ENCODE data around the gene LIPG.
"Not testable (repeated sequence)": the region's sequence is repeated elsewhere in the genome, so short reads cannot be mapped to it uniquely, and the experiment has no call there.

LIPG gene

DNA sequence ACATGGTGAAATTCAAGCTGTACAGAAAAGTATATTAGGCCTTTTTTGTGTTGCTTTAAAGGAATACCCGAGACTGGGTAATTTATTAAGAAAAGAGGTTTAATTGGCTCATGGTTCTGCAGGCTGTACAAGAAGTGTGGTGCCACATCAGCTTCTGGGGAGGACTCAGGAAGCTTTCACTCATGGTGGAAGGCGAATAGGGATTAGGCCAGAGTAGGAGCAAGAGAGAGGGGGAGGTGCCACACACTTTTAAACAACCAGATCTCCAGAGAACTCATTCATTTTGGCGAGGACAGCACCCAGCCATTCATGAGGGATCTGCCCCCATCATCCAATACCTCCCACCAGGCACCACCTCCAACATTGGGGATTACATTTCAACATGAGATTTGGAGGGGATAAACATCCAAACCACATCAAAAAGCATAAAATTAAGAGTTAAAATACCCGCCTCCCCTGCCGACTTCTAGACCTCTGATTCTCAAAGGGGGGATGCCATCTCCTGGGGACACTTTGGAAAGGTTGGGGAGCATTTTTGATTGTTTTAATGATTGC lies 15.1 kb upstream of the LIPG start:
- DNase-seq (no peak), ATAC-seq (no peak)

DNA sequence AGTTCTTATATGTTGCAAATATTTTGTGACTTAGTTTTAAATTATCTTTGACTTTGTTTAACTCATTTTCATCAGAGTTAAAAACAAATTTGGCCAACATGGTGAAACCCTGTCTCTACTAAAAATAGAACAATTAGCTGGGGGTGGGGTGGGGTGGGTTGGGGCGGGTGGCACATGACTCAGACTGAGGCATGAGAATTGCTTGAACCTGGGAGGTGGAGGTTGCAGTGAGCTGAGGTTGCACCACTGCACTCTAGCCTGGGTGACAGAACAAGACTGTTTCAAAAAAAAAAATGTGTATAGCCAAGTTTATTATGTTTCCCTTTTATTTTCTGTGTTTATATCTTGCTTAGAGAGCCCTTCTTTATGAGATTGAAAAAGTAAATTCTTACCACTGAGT lies 14.2 kb upstream of the LIPG start:
- DNase-seq (no peak), ATAC-seq (no peak)

DNA sequence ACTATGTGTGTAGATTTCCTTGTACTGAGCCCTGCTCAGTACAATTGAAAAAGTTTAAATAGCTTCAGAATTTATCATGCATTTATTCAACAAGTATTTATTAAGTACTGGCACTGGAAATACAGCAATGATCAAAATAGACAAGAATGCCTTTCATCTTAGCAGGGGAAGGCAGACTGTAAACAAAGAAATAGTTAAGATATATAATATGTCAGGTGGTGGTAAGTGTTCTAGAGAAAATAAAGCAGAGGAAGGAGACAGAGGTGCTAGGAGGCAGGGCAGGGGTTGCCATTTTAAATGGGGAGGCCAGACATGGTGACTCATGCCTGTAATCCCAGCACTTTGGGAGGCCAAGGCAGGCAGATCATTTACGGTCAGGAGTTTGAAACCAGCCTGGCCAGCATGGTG lies 13.6 kb upstream of the LIPG start:
- no peak for ATAC-seq
- no peak for DNase-seq

GRCh38 chr18:49550621-49551339 lies 11.1 kb upstream of the LIPG start:
- DNase-seq (no peak), ATAC-seq (no peak)

GRCh38 chr18:49553003-49553402 lies 8.9 kb upstream of the LIPG start:
- DNase-seq (no peak), ATAC-seq (no peak)

DNA sequence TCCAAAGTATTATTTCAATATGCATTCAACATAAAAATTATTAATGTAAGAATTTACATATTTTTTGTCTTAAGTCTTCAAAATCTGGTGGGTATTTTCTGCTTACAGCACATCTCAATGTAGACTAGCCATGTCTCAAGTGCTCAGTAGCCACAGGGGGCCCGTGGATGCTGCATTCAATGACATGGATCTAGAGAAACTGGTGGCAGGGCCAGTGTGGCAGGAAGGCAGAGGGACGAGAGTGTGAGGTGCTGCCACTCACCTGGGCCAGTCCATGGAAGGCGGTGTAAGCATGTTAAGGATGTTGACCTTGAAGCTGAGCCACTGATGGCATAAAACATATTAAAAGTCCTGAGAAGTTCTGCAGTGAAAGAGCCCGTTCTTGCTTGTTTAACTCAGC lies 6.2 kb upstream of the LIPG start:
- ATAC-seq, result no peak
- no peak for DNase-seq

DNA sequence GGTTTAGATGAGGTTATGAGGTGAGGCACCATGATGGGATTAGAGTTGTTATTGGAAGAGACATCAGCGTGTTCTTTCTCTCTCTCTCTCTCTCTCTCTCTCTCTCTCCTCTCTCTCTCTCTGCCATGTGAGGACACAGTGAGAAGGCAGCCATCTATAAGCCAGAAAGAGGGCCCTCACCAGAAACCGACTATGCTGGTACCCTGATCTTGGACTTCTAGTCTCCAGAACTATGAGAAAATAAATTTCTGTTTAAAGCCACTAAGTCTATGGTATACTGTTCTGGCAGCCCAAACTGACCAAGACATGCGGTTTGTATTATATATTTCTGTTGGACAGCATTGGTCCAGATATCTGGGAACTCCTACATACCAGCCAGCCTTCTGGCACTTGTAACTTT lies 3.5 kb upstream of the LIPG start:
- DNase-seq (no peak), ATAC-seq (no peak)

- not testable (repeated sequence) for ATAC-seq, DNase-seq
Measured at GRCh38 chr18:49559326-49559931, 2.4 kb upstream of the LIPG start.

- no peak for DNase-seq
- no peak for ATAC-seq
Measured at GRCh38 chr18:49560277-49560623, 1.6 kb upstream of the LIPG start.

DNA sequence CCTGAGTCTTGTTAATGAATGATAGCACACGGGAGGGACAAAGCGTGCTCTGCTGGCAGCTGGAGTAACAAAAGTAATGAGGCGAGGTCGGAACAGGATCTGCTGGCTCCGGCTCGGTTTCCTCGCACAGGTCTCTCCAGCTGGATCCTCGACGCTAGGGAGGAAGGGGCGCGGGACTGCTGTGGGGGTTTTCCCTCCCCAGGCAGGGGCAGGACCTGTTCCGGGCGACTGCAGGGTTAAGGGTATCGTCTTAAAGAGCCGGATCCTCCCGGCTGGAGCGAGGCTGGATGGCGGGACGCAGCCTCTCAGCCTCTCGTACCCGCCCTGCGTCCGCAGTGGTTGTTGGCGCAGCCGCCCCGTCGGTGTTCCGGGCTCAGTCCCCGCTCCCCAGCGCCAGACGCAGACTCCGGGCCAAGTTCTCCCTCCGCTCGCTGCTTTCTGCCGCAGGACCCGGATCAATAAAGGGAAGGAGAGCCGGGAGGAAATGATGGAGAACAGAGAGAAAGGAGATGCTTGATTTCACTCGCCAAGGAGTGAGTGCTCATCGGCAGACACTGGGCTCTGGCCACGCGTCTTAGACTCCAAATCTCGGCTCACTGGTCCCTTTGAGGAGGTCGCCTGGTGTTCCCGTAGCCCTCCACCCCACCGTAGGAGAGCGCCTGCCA lies 1.1 kb upstream of the LIPG start:
- ATAC-seq (peak; percentile 10), DNase-seq (peak; percentile 16)

DNA sequence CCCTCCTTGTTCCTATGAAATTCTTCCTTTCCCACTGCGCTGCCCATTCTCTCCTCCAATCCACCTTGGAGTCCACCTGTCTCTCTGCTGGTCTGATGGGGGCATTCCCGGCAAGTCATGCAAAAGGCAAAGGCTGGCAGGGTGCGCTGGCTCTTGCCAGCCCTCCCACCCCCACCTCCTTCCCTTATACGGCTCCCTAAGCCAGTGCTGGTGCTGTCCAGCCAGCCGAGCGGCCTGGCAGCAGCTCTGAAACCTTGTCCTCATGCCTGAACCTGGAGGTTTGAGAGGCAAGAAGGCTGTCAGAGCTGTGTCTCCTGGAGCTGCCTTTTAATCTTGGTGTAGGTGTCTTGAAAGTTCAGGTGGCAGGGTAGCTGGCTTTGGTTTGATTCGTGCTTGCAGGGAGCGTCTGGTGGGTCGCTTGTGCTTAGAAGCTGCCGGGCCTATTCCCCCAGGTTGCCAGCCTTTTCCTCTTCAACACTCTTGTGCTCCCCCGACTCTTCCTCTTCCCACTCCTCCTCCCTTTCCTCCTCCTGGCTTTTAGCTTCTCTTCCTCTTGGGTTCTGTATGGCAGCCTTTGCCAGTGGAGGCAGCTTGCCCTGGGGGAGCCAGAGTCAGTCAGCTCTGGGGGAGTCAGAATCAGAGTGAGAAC lies 748 bp downstream of the LIPG start:
- ATAC-seq (no peak), DNase-seq (no peak)

DNA sequence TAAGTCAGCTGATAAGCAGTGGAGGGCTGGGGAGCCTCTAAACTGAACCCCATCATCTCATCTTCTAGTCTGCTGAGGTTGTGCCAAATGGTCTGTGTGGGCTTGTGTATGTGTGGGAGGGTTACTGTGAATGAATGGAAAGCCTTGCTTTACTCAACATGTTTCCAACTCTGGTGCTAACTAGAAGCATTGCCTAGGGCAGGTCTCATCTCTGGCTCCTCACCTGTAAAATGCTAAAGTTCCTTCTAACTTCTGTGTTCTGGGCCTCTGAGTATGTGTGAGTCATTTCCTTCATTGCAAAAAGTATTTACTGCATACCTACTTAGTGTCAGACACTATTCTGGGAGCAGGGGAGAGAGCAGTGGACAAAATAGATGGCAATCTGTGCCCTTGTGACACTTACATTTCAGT lies 1.3 kb downstream of the LIPG start:
- ATAC-seq (no peak), DNase-seq (no peak)

DNA sequence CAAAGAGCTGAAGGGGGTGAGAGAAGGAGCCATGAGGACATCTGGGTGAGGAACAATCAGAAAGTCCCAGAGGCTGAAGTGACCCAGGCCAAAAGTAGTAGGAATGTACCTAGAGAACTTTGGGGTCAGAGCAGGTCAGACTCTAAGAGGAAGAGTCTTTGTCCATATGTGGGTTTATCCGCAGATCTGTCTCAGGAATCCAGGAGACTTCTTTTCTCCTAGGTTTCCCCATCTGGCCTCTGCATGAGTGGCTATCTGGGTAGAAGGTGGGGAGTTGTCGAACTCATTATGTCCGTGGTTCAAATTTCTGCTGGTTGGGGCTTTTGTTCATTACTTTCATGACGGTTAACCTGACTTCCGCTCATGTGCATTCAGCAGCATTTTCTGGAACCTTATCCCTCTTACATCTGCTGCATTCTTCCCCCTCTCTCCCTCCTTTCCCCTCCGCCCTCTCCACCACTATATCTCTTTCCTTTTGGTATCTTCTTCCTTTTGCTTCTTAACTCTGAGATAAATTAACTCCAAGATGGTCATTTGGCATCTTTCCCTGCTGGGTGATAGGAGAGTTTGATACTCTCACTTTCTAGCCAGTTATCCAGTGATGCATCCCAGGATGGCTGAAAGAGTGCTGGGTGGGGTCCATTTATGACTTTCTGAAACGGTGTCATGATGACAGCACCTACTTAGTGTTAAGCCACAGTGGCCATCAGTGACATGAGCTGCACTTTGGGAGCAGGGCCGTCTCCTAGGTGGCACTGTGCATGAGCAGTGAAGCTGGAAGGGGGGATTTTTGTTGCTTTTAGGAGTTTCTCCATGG lies 2.1 kb downstream of the LIPG start:
- no peak for DNase-seq
- ATAC-seq, result no peak

GRCh38 chr18:49564518-49564834 lies 2.6 kb downstream of the LIPG start:
- no peak for DNase-seq
- no peak for ATAC-seq

DNA sequence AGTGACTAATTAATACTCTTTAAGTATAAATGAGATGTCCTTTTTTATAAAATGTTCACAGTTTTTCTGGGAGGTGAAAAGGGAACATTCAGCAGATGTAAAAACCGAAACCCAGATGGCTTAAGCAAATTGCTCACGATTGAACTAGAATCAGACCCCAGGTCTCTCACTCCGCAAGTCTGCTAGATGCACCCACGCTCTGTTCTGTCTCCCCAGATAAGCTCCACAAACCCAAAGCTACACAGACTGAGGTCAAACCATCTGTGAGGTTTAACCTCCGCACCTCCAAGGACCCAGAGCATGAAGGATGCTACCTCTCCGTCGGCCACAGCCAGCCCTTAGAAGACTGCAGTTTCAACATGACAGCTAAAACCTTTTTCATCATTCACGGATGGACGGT lies 3.2 kb downstream of the LIPG start:
- no peak for ATAC-seq

DNA sequence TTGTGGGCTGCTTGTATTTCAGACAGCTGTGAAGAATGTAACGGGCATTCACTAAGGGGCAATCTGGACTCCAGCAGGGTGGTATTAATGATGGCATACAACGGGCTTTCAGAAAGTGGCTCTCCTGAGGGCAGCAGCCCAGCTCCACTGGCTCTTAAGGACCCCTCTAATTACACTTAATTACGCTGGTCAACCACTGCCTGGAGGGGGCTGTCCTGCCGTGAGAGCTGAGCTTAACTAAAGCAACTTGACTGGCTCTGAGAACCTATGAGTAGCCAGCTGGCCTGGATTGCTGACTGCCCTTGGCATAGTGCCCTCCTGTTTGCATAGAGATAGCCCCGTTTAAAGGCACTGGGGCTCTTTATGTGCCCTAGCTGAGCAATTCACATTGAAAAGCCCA lies 3.8 kb downstream of the LIPG start:
- no peak for ATAC-seq
- DNase-seq, result no peak

More for the DNA sequence above, 3.2 kb downstream of the LIPG start:
- DNase-seq, result no peak

- ATAC-seq (no peak), DNase-seq (no peak)
Measured at GRCh38 chr18:49566217-49566770, 4.4 kb downstream of the LIPG start.

DNA sequence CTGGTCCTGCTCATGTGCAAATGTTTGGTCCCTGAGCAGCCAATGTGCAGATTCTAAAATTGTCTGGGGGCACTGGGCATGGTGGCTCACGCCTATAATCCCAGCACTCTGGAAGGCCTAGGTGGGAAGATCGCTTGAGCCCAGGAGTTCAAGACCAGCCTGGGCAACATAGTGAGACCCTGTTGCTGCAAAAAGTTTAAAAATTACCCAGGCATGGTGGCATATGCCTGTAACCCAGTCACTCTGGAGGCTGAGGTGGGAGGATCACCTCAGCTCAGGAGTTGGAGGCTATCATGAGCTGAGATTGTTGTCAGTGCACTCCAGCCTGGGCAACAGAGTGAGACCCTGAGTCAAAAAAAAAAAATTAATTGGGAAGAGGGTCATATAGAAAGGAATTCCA lies 5.1 kb downstream of the LIPG start:
- ATAC-seq (no peak), DNase-seq (no peak)

- ATAC-seq (no peak), DNase-seq (no peak)
Measured at GRCh38 chr18:49569724-49570123, 7.9 kb downstream of the LIPG start.

GRCh38 chr18:49570836-49571235 lies 9.0 kb downstream of the LIPG start:
- ATAC-seq, result no peak
- no peak for DNase-seq

DNA sequence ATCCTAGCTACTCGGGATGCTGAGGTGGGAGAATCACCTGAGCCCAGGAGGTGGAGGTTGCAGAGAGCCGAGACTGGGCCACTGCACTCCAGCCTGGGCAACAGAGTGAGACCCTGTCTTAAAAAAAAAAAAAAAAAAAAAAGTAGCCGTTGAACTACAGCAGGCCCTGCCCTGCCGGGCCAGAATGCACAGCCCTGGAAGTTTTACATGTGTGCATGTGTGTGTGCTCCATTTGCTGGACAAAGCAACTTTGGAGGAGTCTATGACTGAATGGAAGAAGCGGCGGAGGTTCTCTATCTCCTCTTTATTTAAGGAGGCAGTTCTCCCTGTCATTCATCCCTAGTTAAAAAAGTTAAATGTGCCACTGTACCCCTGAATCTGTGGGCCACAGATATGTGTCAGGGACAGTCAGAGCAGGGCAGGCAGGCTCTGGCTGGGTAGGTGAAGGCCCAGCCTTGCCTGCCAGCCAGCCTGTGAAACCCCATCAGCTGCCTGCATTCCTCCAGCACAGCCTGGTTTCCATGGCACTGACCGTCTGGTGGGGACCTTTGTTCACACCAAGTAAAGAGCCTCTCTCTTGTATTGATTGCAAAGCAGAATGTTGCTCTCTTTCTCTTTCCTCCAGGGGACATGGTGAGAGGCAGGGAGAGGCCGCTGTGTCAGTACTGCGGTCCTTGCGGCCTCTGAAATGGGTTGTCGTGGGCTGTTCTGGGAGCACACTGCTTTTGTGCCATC lies 10.9 kb downstream of the LIPG start:
- DNase-seq (no peak), ATAC-seq (no peak)

All from stimulated activated naive CD8-positive, alpha-beta T cell treated with anti-CD3 and anti-CD28 coated beads, Interleukin-15, Interleukin-2, amounts not matched to agents 100 U/mL and 50 U/mL, for 24 hours (primary cell).